ENCODE measurements around the gene RBBP8NL. TPM values are rescaled to one million over a fixed set of nuclear protein-coding genes. Genes with fewer than 3 reads are reported as not detected.
A peak's percentile ranks its signal among the peaks of the same experiment; 100 is the strongest.

RBBP8NL gene
- total and polyA plus RNA-seq, 4 donors, result under 0.01 to 0.14 TPM; not detected in 2

GRCh38 chr20:62433658-62434497, 6.5 kb upstream of the RBBP8NL start:
- H3K4me1 ChIP-seq (ENCODE audit: control insufficient read depth in 4 of 4, insufficient read depth in 4 of 4, low read length in 3 of 4), result no peaks in the 10 kb centered on the region

GRCh38 chr20:62430866-62431447, 3.6 kb upstream of the RBBP8NL start:
- TF ChIP-seq REST (IDR thresholded peaks at IDR 0.05) (no peak), TAF1 (conservative IDR thresholded peaks at IDR 0.05) (no peak), YY1 (IDR thresholded peaks at IDR 0.05) (no peak), EGR1 (IDR thresholded peaks at IDR 0.05; ENCODE audit: low read depth in 2 of 2) (no peak), FOXA1 (IDR thresholded peaks at IDR 0.05) (no peak), RXRA (IDR thresholded peaks at IDR 0.05) (no peak), CTCF (IDR thresholded peaks at IDR 0.05; ENCODE audit: low read depth, low read length, missing input control) (no peak), JUND (IDR thresholded peaks at IDR 0.05) (no peak), FOXA2 (IDR thresholded peaks at IDR 0.05) (no peak), RAD21 (IDR thresholded peaks at IDR 0.05) (no peak), ATF3 (IDR thresholded peaks at IDR 0.05) (no peak), ZBTB33 (IDR thresholded peaks at IDR 0.05) (no peak), SP1 (IDR thresholded peaks at IDR 0.05) (no peak)
- no peaks in the 10 kb centered on the region for H3K9me3 ChIP-seq (ENCODE audit: control insufficient read depth in 4 of 4, low read length in 3 of 4)
- DNase-seq (ENCODE audit: low spot score), result no peak
- no peaks in the 10 kb centered on the region for H3K36me3 ChIP-seq (ENCODE audit: control insufficient read depth in 4 of 4, insufficient read depth in 3 of 4, low read depth in 1 of 4, low read length in 3 of 4)
- H3K4me1 ChIP-seq (ENCODE audit: control insufficient read depth in 4 of 4, insufficient read depth in 4 of 4, low read length in 3 of 4), result no peaks in the 10 kb centered on the region
- WGBS, result 35% methylated on average over 23 of the region's 23 CpGs
- H3K27ac ChIP-seq (ENCODE audit: low read depth in 1 of 2, low read length in 2 of 2), result no peak overlapping the region
- H3K27me3 ChIP-seq (ENCODE audit: control insufficient read depth in 4 of 4, insufficient read depth in 4 of 4, low read length in 3 of 4), result no peaks in the 10 kb centered on the region
- no peak overlapping the region for H3K9ac ChIP-seq (ENCODE audit: low read depth in 1 of 2, low read length in 2 of 2)
- no peak overlapping the region for H3K4me3 ChIP-seq (ENCODE audit: low read depth in 1 of 3, low read length in 3 of 3)

More at GRCh38 chr20:62433658-62434497, 6.5 kb upstream of the RBBP8NL start:
- DNase-seq (ENCODE audit: low spot score), result no peak
- no peak overlapping the region for H3K4me3 ChIP-seq (ENCODE audit: low read depth in 1 of 3, low read length in 3 of 3)
- no peak for TF ChIP-seq REST (IDR thresholded peaks at IDR 0.05)
- TF ChIP-seq RXRA (IDR thresholded peaks at IDR 0.05), result peak in 1 of 2 donors; percentile 28
- H3K27ac ChIP-seq (ENCODE audit: low read depth in 1 of 2, low read length in 2 of 2), result no peak overlapping the region
- WGBS, result 49% methylated on average over 32 of the region's 32 CpGs
- H3K27me3 ChIP-seq (ENCODE audit: control insufficient read depth in 4 of 4, insufficient read depth in 4 of 4, low read length in 3 of 4), result peaks cover 0 to 3% (median 0%) of the 10 kb centered on the region in 4 donors
- no peak overlapping the region for H3K9ac ChIP-seq (ENCODE audit: low read depth in 1 of 2, low read length in 2 of 2)
- H3K36me3 ChIP-seq (ENCODE audit: control insufficient read depth in 4 of 4, insufficient read depth in 3 of 4, low read depth in 1 of 4, low read length in 3 of 4), result no peaks in the 10 kb centered on the region
- no peaks in the 10 kb centered on the region for H3K9me3 ChIP-seq (ENCODE audit: control insufficient read depth in 4 of 4, low read length in 3 of 4)
